AG09309 (cell line): ENCODE data around the gene C5orf58.

Source experiments
- DNase-seq: peaks from one replicate; pipeline ENCODE4 v3.0.0-alpha.2; 2010; ENCODE audit warnings: low read depth
- H3K4me3 ChIP-seq: 2 replicates; pipeline ENCODE4 v1.5.1; 2011; ENCODE audit warnings: mild to moderate bottlenecking, low read depth, low read length, moderate library complexity; ENCODE audit not compliant: control insufficient read depth
- TF ChIP-seq, protein P1 (sequence below): IDR thresholded peaks from 2 replicates; pipeline ENCODE4 v1.5.1; 2011; ENCODE audit warnings: mild to moderate bottlenecking, low read depth, low read length, inconsistent platforms; ENCODE audit not compliant: insufficient read depth, control insufficient read depth; ENCODE audit errors: missing control alignments

C5orf58 gene

DNA sequence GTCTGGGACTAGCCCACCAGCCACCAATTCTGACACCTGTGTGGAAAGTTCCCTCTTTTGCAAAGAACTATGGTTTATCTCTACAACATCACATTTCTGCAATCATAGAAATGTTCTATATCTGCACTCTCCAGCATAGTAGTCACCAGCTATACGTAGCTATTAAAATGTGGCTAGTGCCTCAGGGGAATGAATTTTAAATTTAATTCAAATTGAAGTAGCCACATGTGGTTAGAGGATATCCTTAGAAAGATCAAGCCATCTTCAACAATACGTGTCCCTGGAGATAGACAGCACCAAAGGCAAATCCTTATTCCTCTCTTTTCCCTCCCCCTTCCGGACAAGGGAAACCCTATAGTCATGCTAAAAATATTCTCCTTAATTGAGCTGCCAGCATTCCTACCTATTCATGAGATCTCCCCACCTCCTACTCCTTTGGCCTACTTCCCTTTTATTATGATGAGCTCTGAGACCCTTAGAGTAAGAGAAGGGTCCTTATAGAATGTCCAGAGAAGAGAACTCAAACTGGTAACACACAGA is 53.7 kb downstream of the C5orf58 start:
- TF ChIP-seq, protein P1, sequence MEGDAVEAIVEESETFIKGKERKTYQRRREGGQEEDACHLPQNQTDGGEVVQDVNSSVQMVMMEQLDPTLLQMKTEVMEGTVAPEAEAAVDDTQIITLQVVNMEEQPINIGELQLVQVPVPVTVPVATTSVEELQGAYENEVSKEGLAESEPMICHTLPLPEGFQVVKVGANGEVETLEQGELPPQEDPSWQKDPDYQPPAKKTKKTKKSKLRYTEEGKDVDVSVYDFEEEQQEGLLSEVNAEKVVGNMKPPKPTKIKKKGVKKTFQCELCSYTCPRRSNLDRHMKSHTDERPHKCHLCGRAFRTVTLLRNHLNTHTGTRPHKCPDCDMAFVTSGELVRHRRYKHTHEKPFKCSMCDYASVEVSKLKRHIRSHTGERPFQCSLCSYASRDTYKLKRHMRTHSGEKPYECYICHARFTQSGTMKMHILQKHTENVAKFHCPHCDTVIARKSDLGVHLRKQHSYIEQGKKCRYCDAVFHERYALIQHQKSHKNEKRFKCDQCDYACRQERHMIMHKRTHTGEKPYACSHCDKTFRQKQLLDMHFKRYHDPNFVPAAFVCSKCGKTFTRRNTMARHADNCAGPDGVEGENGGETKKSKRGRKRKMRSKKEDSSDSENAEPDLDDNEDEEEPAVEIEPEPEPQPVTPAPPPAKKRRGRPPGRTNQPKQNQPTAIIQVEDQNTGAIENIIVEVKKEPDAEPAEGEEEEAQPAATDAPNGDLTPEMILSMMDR = no peak
- DNase-seq = no peak
- H3K4me3 ChIP-seq = no peak overlapping the region

DNA sequence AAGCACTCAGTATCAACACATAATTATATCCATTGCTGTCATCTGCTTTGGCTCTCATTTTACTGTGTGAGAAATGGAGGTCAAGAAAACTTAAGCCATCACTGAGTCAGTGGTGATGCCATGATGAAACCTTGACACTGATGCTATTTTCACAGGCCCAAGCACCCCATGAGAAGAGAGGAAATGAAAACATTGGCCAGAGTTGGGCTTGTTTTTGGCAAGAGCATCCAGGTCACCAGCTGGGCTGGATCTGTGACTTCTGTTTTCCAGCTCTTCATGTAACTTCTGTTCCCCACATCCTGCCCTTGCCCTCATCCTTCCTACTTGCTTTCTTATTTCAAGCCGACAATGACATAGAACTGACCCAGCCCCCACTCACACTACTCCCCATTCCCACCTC is 54.7 kb downstream of the C5orf58 start:
- DNase-seq = no peak
- TF ChIP-seq, protein P1 = no peak
- no peak overlapping the region for H3K4me3 ChIP-seq

DNA sequence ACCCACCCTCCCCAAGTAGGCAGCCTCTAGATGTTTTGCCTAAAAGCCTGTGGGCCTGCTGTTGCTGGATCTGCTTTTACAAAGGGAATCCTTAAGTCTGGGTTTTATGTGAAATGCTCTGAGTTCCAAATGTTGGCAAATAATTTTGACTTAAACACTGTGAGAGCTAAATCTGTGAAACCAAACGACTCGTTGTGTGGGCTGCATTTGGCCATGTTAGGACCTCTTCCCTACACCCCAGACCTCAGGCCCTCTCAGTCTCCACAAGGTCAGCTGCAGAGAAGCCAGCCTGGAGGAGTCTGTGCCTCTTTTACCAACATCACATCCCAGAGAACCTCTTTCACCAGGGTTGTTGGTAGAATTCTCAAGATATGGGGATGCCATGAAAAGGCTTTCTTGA is 55.4 kb downstream of the C5orf58 start:
- DNase-seq = no peak
- TF ChIP-seq, protein P1 = no peak
- H3K4me3 ChIP-seq = no peak overlapping the region

GRCh38 chr5:170288551-170288950 is 55.8 kb downstream of the C5orf58 start:
- no peak overlapping the region for H3K4me3 ChIP-seq
- DNase-seq = no peak
- TF ChIP-seq, protein P1 = no peak

DNA sequence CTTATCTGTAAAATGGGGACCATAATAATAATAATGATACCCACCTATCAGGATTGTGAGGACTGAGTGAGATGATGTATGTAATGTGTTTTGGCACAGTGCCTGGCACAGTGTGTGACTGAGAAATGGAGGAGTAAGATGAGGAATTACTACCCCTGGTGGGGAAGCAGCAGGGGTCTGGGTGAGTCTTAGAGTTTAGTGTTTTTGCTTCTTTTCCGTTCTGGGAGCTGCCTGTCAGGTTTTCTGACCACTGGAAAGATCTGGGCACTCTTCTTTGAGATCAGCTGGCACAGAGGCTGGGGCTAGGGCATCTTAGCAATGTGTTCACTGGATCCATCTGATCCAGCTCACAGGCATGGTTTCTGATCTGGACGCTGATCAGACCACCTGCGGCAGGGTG is 56.3 kb downstream of the C5orf58 start:
- DNase-seq = no peak
- H3K4me3 ChIP-seq = no peak overlapping the region
- TF ChIP-seq, protein P1 = no peak

- TF ChIP-seq, protein P1 = no peak
- no peak for DNase-seq
- H3K4me3 ChIP-seq = no peak overlapping the region
These were observed 57.0 kb downstream of the C5orf58 start for GRCh38 chr5:170289764-170290163.

- no peak for DNase-seq
- TF ChIP-seq, protein P1 = no peak
- no peak overlapping the region for H3K4me3 ChIP-seq
These were observed 57.7 kb downstream of the C5orf58 start for GRCh38 chr5:170290498-170290897.
